ENCODE results near the gene CAST.

DNA sequence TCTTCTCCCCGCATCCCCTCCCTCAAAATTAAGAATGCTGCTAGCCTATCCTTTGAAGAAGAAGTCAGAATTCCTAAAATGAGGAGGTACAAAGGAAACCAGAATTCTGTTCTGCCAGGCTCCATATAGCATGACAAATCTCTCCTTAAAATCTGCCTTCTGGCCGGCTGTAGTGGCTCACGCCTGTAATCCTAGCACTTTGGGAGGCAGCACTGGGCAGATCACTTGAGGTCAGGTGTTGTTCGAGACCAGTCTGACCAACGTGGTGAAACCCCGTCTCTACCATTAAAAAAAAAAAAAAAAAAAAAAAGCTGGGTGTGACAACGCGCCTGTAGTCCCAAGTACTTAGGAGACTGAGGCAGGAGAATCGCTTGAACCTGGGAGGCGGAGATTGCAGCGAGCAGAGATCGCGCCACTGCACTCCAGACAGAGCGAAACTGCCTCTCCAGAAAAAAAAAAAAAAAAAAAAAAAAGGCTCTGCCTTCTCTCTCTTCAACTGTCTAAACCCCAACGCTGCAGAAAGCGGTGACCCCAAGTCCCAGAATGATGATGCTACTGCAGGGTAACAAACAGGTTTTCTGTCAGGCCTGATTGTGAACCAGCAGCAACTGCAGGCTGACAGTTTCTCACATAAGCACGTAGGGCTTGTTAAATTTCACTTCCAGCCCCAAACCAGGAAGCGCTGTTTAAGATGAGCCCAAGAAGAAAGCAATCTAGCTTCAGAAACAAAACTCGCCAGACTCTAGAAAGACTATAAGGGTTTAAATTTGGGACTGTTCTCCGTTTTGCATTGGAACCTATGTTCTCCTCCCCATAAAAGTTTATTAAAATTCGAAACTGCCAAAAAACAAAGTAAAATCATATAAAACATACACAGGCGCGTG is 963 bp upstream of the CAST start:
- TF ChIP-seq HOXB13 (CRISPR knock-in tag; IDR thresholded peaks at IDR 0.05; ENCODE audit: low read depth) (no peak), POLR2A (IDR thresholded peaks at IDR 0.05; ENCODE audit: low read length) (no peak), FOSL2 (IDR thresholded peaks at IDR 0.05) (no peak), FOSL2 (CRISPR knock-in tag; IDR thresholded peaks at IDR 0.05) (no peak), CHD2 (IDR thresholded peaks at IDR 0.05; ENCODE audit: low read length, partially characterized antibody) (no peak), KDM1A (IDR thresholded peaks at IDR 0.05; ENCODE audit: low read depth) (no peak), MAFK (IDR thresholded peaks at IDR 0.05; ENCODE audit: partially characterized antibody) (no peak), EHMT2 (IDR thresholded peaks at IDR 0.05; ENCODE audit: low read depth) (no peak), BHLHE40 (IDR thresholded peaks at IDR 0.05; ENCODE audit: low read depth, low read length) (no peak)
- TF ChIP-seq, protein P1, sequence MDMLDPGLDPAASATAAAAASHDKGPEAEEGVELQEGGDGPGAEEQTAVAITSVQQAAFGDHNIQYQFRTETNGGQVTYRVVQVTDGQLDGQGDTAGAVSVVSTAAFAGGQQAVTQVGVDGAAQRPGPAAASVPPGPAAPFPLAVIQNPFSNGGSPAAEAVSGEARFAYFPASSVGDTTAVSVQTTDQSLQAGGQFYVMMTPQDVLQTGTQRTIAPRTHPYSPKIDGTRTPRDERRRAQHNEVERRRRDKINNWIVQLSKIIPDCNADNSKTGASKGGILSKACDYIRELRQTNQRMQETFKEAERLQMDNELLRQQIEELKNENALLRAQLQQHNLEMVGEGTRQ (IDR thresholded peaks at IDR 0.05), result no peak
- TF ChIP-seq, protein P2, sequence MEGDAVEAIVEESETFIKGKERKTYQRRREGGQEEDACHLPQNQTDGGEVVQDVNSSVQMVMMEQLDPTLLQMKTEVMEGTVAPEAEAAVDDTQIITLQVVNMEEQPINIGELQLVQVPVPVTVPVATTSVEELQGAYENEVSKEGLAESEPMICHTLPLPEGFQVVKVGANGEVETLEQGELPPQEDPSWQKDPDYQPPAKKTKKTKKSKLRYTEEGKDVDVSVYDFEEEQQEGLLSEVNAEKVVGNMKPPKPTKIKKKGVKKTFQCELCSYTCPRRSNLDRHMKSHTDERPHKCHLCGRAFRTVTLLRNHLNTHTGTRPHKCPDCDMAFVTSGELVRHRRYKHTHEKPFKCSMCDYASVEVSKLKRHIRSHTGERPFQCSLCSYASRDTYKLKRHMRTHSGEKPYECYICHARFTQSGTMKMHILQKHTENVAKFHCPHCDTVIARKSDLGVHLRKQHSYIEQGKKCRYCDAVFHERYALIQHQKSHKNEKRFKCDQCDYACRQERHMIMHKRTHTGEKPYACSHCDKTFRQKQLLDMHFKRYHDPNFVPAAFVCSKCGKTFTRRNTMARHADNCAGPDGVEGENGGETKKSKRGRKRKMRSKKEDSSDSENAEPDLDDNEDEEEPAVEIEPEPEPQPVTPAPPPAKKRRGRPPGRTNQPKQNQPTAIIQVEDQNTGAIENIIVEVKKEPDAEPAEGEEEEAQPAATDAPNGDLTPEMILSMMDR (IDR thresholded peaks at IDR 0.05), result no peak
- TF ChIP-seq, protein P3, sequence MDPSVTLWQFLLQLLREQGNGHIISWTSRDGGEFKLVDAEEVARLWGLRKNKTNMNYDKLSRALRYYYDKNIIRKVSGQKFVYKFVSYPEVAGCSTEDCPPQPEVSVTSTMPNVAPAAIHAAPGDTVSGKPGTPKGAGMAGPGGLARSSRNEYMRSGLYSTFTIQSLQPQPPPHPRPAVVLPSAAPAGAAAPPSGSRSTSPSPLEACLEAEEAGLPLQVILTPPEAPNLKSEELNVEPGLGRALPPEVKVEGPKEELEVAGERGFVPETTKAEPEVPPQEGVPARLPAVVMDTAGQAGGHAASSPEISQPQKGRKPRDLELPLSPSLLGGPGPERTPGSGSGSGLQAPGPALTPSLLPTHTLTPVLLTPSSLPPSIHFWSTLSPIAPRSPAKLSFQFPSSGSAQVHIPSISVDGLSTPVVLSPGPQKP (IDR thresholded peaks at IDR 0.05; ENCODE audit: low read depth, low read length), result no peak
